ENCODE data around the gene PRR36. TPM values are rescaled to one million over a fixed set of nuclear protein-coding genes. Genes with fewer than 3 reads are reported as not detected.
A peak's percentile ranks its signal among the peaks of the same experiment; 100 is the strongest.

Gene PRR36
- total RNA-seq, 2 experiments from 2014 or later, result 0.06 TPM; not detected in 1

GRCh38 chr19:7829561-7830271 is 44.5 kb downstream of the PRR36 start, which contains the start of gene EVI5L:
Gene EVI5L (plus strand): TSS chr19:7830218. CDS start chr19:7846543, 16,325 bp downstream.
- CTCF ChIA-PET, result no interaction called here
- H3K27ac Mint-ChIP-seq, result peak within 1 kb of the TSS; percentile 74
- no peaks in the 10 kb centered on the region for H3K36me3 Mint-ChIP-seq
- peak within 1 kb of the TSS; percentile 77 for H3K4me3 Mint-ChIP-seq
- peak; percentile 92 for ATAC-seq
- peaks cover 13% of the 10 kb centered on the region for H3K4me1 Mint-ChIP-seq
- peak; percentile 99 for DNase-seq
- peaks cover 16% of the 10 kb centered on the region for H3K27me3 Mint-ChIP-seq
- H3K9me3 Mint-ChIP-seq (ENCODE audit: low read depth), result no peaks in the 10 kb centered on the region

- H3K9me3 Mint-ChIP-seq (ENCODE audit: low read depth), result no peaks in the 10 kb centered on the region
- no peak for DNase-seq
- H3K27me3 Mint-ChIP-seq, result peaks cover 18% of the 10 kb centered on the region
- ATAC-seq, result no peak
- CTCF ChIA-PET, result interaction anchor here (0.8 to 1.0 kb wide), 2 partner anchors 22 to 730 kb away, joined by 3 to 5 read pairs; no protein-coding TSS in a partner anchor
- H3K36me3 Mint-ChIP-seq, result no peaks in the 10 kb centered on the region
- peak overlapping the region; percentile 74 for H3K27ac Mint-ChIP-seq
- peaks cover 13% of the 10 kb centered on the region for H3K4me1 Mint-ChIP-seq
- peak overlapping the region; percentile 77 for H3K4me3 Mint-ChIP-seq
These were observed 45.0 kb downstream of the PRR36 start for GRCh38 chr19:7829166-7829520.

- Mint-ChIP-seq H3K9me3 (ENCODE audit: low read depth) (peaks cover 5% of the 10 kb centered on the region), H3K4me1 (peaks cover 2% of the 10 kb centered on the region), H3K4me3 (no peak overlapping the region), H3K36me3 (peaks cover 4% of the 10 kb centered on the region), H3K27me3 (peaks cover 51% of the 10 kb centered on the region), H3K27ac (no peak overlapping the region)
- ATAC-seq (no peak), DNase-seq (no peak)
- CTCF ChIA-PET, result no interaction called here
These were observed 50.4 kb downstream of the PRR36 start for GRCh38 chr19:7823686-7824301.

- peaks cover 8% of the 10 kb centered on the region for H3K9me3 Mint-ChIP-seq (ENCODE audit: low read depth)
- ATAC-seq (no peak), DNase-seq (no peak)
- peaks cover 4% of the 10 kb centered on the region for H3K36me3 Mint-ChIP-seq
- peaks cover 2% of the 10 kb centered on the region for H3K4me1 Mint-ChIP-seq
- H3K27ac Mint-ChIP-seq, result no peak overlapping the region
- peaks cover 54% of the 10 kb centered on the region for H3K27me3 Mint-ChIP-seq
- CTCF ChIA-PET, result no interaction called here
- no peak overlapping the region for H3K4me3 Mint-ChIP-seq
These were observed 51.2 kb downstream of the PRR36 start for GRCh38 chr19:7822910-7823515.

DNA sequence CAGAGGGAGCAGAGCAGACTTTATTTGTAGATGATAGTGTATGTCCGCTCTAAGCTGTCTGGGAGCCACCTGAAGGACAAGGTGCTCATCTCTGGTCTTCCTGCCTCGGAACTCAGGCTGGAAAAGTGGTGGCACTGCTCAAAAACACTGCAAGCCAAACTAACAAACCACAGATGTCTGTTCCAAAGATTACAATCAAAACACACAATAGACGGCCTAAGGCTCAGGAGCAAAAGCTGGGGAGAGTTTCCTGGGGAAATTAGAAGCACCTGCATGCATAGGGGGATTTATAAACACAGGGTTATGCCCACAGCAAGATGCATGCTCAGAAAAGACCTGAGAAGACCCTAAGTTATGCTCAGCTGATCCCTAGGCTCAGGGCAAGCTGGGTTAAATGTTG is 53.6 kb downstream of the PRR36 start:
- CTCF ChIA-PET, result interaction anchor here (0.7 to 1.5 kb wide), 3 partner anchors 21 to 140 kb away, joined by 3 to 6 read pairs (median 5); partner anchors contain the start of gene TRAPPC5
- Mint-ChIP-seq H3K36me3 (peaks cover 4% of the 10 kb centered on the region), H3K27me3 (peaks cover 52% of the 10 kb centered on the region), H3K9me3 (ENCODE audit: low read depth) (peaks cover 16% of the 10 kb centered on the region), H3K27ac (no peak overlapping the region), H3K4me1 (peaks cover 3% of the 10 kb centered on the region), H3K4me3 (no peak overlapping the region)
- DNase-seq (no peak), ATAC-seq (no peak)

- Mint-ChIP-seq H3K27ac (no peak overlapping the region), H3K4me1 (peaks cover 8% of the 10 kb centered on the region), H3K27me3 (peaks cover 52% of the 10 kb centered on the region), H3K9me3 (ENCODE audit: low read depth) (peaks cover 16% of the 10 kb centered on the region), H3K36me3 (peaks cover 4% of the 10 kb centered on the region), H3K4me3 (no peak overlapping the region)
- CTCF ChIA-PET, result interaction anchor here (1.0 kb wide), 1 partner anchor 13 kb away, joined by 4 read pairs; no protein-coding TSS in a partner anchor
- DNase-seq (no peak), ATAC-seq (no peak)
These were observed 54.9 kb downstream of the PRR36 start for GRCh38 chr19:7819337-7819736.

DNA sequence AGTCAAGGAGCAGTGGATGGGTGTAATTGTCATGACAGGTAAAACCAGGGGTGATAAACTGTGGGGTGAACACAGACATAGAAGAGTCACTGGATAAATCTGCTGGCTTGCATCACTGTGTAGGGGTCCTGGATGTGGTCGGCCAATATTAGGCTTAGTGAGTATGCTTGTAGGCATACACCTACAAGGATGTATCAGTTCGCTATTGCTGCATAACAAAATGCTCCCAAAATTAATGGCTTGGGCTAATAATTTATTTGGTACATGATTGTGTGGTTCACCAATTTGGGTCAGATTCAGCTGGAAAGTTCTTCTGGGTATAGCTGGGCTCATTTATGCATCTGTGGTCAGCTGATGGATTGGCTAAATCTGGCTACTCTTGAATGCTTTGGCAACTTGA is 55.4 kb downstream of the PRR36 start:
- CTCF ChIA-PET, result interaction anchor here (1.0 kb wide), 1 partner anchor 13 kb away, joined by 4 read pairs; no protein-coding TSS in a partner anchor
- no peak for ATAC-seq
- H3K36me3 Mint-ChIP-seq, result peaks cover 7% of the 10 kb centered on the region
- DNase-seq, result no peak
- H3K9me3 Mint-ChIP-seq (ENCODE audit: low read depth), result peaks cover 19% of the 10 kb centered on the region
- no peak overlapping the region for H3K27ac Mint-ChIP-seq
- peaks cover 8% of the 10 kb centered on the region for H3K4me1 Mint-ChIP-seq
- H3K27me3 Mint-ChIP-seq, result peaks cover 54% of the 10 kb centered on the region
- H3K4me3 Mint-ChIP-seq, result no peak overlapping the region

Other genes with a start within 250 kb of the PRR36 start
- 10 to 100 TPM; 43.7 to 51.5 TPM for gene XAB2, start 244.8 kb downstream of the PRR36 start, total RNA-seq
- gene PET100, start 244.6 kb downstream of the PRR36 start, total RNA-seq, result 100 to 1,000 TPM; 132 to 163 TPM
- under 1 TPM; 0.56 to 0.99 TPM for gene PCP2, start 240.7 kb downstream of the PRR36 start, total RNA-seq
- gene STXBP2, start 237.3 kb downstream of the PRR36 start, total RNA-seq, result 100 to 1,000 TPM; 132 to 158 TPM
- gene RETN, start 205.3 kb downstream of the PRR36 start, total RNA-seq, result not detected
- not detected for gene MCEMP1, start 197.3 kb downstream of the PRR36 start, total RNA-seq
- gene TRAPPC5, start 193.6 kb downstream of the PRR36 start, total RNA-seq, result 10 to 100 TPM; 80.1 to 91.0 TPM
- under 1 TPM in 1 of 2 experiments, not detected in 1; 0.23 TPM for gene FCER2, start 172.3 kb downstream of the PRR36 start, total RNA-seq
- gene CLEC4G, start 142.3 kb downstream of the PRR36 start, total RNA-seq, result not detected
- not detected for gene CD209, start 126.9 kb downstream of the PRR36 start, total RNA-seq
- gene CLEC4M, start 111.1 kb downstream of the PRR36 start, total RNA-seq, result not detected
- gene EVI5L, start 44.2 kb downstream of the PRR36 start, total RNA-seq, result 1 to 10 TPM; 6.0 to 6.1 TPM
- gene LRRC8E, start 14.1 kb upstream of the PRR36 start, total RNA-seq, result not detected
- gene MAP2K7, start 29.5 kb upstream of the PRR36 start, total RNA-seq, result 10 to 100 TPM; 38.0 to 41.6 TPM
- 1 to 10 TPM; 7.7 to 9.1 TPM for gene TGFBR3L, start 40.4 kb upstream of the PRR36 start, total RNA-seq
- gene SNAPC2, start 45.9 kb upstream of the PRR36 start, total RNA-seq, result 10 to 100 TPM; 18.0 to 24.0 TPM
- gene CTXN1, start 51.7 kb upstream of the PRR36 start, total RNA-seq, result under 1 TPM in 1 of 2 experiments, not detected in 1; 0.23 TPM
- gene TIMM44, start 69.3 kb upstream of the PRR36 start, total RNA-seq, result 10 to 100 TPM; 63.7 to 76.4 TPM
- gene ELAVL1, start 131.3 kb upstream of the PRR36 start, total RNA-seq, result 100 to 1,000 TPM; 119 to 150 TPM
- gene CCL25, start 178.4 kb upstream of the PRR36 start, total RNA-seq, result not detected

Data from activated CD8-positive, alpha-beta memory T cell treated with anti-CD3 and anti-CD28 coated beads, Interleukin-2, amount 10 ng/mL, durations not matched to agents 7 days and 5 days (primary cell).